Neural progenitor cell (in vitro differentiated cells): ENCODE data around the gene ARHGAP26.

ENCODE experiments used
- CTCF ChIP-seq: fragments of 200-600 bp; sonication (generic); IDR thresholded peaks from 2 replicates; pipeline ENCODE4 v1.5.1; 2017; ENCODE audit warnings: antibody characterized with exemption, mild to moderate bottlenecking
- EZH2 ChIP-seq: fragments of 200-600 bp; sonication (generic); IDR thresholded peaks from 2 replicates; pipeline ENCODE4 v1.6.1; 2017; ENCODE audit warnings: antibody characterized with exemption, mild to moderate bottlenecking, moderate library complexity

DNA sequence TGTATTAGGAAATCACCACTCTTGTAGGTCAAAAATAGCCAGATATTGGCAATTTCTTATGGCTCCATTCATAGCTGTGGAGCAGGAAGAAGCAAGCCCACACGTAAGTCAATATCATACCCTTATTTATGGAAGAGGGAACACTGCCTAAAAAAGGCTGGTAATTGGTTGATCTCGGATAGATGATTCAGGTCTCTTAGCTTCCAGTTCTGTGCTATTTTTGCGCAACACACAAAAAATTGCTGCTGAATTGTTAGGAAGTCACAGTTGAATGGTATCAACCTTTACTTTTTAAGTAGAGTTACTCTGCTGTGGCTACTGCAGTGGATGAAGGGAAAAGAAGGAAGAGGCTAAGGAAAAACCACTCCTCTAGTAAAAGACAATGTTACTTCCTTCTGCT is 168.8 kb downstream of the ARHGAP26 start:
- TF ChIP-seq CTCF (no peak), EZH2 (no peak)
